GM12872 (cell line): ENCODE results near the gene SCN9A.

Experiments
- CTCF ChIP-seq: IDR thresholded peaks from 3 replicates; pipeline ENCODE4 v1.5.1; 2011; ENCODE audit warnings: low read depth, mild to moderate bottlenecking, low read length, moderate library complexity; ENCODE audit not compliant: insufficient read depth

SCN9A gene

GRCh38 chr2:166375736-166376487 lies at the start of gene SCN9A:
TSS of gene SCN9A (minus strand) at chr2:166375944. CDS start at chr2:166311756, 64,188 bp downstream.
- no peak for TF ChIP-seq CTCF

- TF ChIP-seq CTCF, result no peak
Observed at GRCh38 chr2:166424841-166425240, 49.1 kb upstream of the SCN9A start.

- TF ChIP-seq CTCF, result no peak
Observed at GRCh38 chr2:166419616-166419934, 43.8 kb upstream of the SCN9A start.

GRCh38 chr2:166418853-166419615 lies 43.3 kb upstream of the SCN9A start:
- no peak for TF ChIP-seq CTCF

GRCh38 chr2:166417669-166418068 lies 41.9 kb upstream of the SCN9A start:
- 0 out of 3 replicates have a peak, but pooled peaks have one; percentile 15 for TF ChIP-seq CTCF

GRCh38 chr2:166413255-166413654 lies 37.5 kb upstream of the SCN9A start:
- no peak for TF ChIP-seq CTCF

- TF ChIP-seq CTCF, result no peak
Observed at GRCh38 chr2:166411473-166412230, 35.9 kb upstream of the SCN9A start.
